Lower leg skin (tissue), 4 donors: ENCODE data around the gene SPOCK1. TPM values are rescaled to one million over a fixed set of nuclear protein-coding genes. Genes with fewer than 3 reads are reported as not detected.

ENCODE experiments used
- DNase-seq, 2 donors: peaks; one replicate each; pipeline ENCODE4 v3.0.0-alpha.2; 2019; ENCODE audit warnings: low spot score in 2 of 2
- H3K4me3 ChIP-seq: fragments of 200-600 bp; sonication (generic); 2 replicates; pipeline ENCODE4 v1.5.1; 2017; ENCODE audit warnings: mild to moderate bottlenecking, low read depth; ENCODE audit not compliant: poor library complexity, severe bottlenecking
- CTCF ChIP-seq, 3 donors: fragments of 450-650 bp; IDR thresholded peaks; one replicate each; pipeline ENCODE4 v1.5.1; 2016; ENCODE audit warnings: antibody characterized with exemption in 3 of 3, mild to moderate bottlenecking in 3 of 3, moderate library complexity in 2 of 3
- POLR2A ChIP-seq, 2 donors: fragments of 450-650 bp; IDR thresholded peaks; one replicate each; pipeline ENCODE4 v1.6.1; 2016 to 2017; ENCODE audit warnings: antibody characterized with exemption in 2 of 2, mild to moderate bottlenecking in 1 of 2, moderate library complexity in 1 of 2
- whole genome bisulfite sequencing, 2 donors: methylation state at CpG; one replicate each; pipeline ENCODE4 v1.1.5; 2018; 5-methylcytosine and 5-hydroxymethylcytosine counted together
- intact Hi-C: fragments of 100-400 bp; cut with DNase I; formaldehyde crosslinking; loops from one replicate; pipeline ENCODE4 v1.15.0; 2023; ENCODE audit warnings: low total_unique reads
- total RNA-seq, 4 donors: library from RNA; depleted of rRNA; stranded (reverse); fragments of >200 nt; gene quantifications; one replicate each; pipeline ENCODE4 v1.1.0, GENCODE V29; 2016

The SPOCK1 gene
- total RNA-seq, 4 donors from 2014 or later = 7.9 to 21.5 (median 11.7) TPM

DNA sequence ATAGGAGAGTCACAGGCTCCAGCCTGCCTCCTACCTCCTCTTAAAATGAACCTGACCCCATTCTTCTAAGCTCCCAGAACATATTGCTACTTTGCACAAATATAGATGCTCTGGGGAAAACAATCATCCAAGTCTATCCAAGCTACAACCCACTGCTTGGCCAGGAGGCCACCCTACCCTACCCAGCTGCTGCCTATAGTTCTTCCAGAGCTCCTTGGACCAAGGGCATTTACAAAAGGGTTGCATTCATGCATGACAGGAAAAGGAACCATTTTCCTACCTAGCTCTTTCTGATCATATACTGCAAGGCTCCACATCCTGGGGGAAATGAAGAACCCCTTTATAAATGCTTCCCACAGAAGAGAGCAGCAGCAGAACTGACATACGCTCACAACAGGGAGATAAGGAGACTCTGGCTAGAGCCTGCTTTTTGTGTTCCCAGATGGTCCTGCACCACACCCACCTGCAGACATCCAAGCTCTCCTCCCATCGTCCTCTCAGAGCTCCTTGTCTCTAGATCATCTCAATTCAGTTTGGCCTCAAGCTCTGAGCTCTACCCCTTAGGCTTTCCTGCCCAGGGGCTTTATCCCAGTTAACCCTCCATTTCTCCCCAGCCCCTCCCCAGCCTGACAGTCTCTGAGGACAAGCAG lies 185.5 kb downstream of the SPOCK1 start:
- DNase-seq = no peak
- TF ChIP-seq CTCF (IDR thresholded peaks at IDR 0.05) (no peak), POLR2A (IDR thresholded peaks at IDR 0.05) (no peak)
- 63 to 66% methylated on average over 2 of the region's 2 CpGs for WGBS, 2 donors
- H3K4me3 ChIP-seq = no peak overlapping the region
- intact Hi-C loops = no loop called here

- no peak overlapping the region for H3K4me3 ChIP-seq
- 77 to 83% methylated on average over 2 of the region's 2 CpGs for WGBS, 2 donors
- no peak for DNase-seq
- intact Hi-C loops = no loop called here
- no peak for TF ChIP-seq POLR2A (IDR thresholded peaks at IDR 0.05)
- TF ChIP-seq CTCF (IDR thresholded peaks at IDR 0.05) = no peak
These were observed 187.1 kb downstream of the SPOCK1 start for GRCh38 chr5:137312011-137312410.

- no peak for DNase-seq
- TF ChIP-seq POLR2A (IDR thresholded peaks at IDR 0.05) (no peak), CTCF (IDR thresholded peaks at IDR 0.05) (no peak)
- 33 to 35% methylated on average over 5 of the region's 5 CpGs for WGBS, 2 donors
- no peak overlapping the region for H3K4me3 ChIP-seq
- intact Hi-C loops = no loop called here
These were observed 188.9 kb downstream of the SPOCK1 start for GRCh38 chr5:137310051-137310730.

GRCh38 chr5:137309290-137309689 lies 189.8 kb downstream of the SPOCK1 start:
- DNase-seq = no peak
- TF ChIP-seq POLR2A (IDR thresholded peaks at IDR 0.05) (no peak), CTCF (IDR thresholded peaks at IDR 0.05) (no peak)
- intact Hi-C loops = no loop called here
- H3K4me3 ChIP-seq = no peak overlapping the region
- WGBS, 2 donors = 83 to 96% methylated on average over 2 of the region's 2 CpGs

DNA sequence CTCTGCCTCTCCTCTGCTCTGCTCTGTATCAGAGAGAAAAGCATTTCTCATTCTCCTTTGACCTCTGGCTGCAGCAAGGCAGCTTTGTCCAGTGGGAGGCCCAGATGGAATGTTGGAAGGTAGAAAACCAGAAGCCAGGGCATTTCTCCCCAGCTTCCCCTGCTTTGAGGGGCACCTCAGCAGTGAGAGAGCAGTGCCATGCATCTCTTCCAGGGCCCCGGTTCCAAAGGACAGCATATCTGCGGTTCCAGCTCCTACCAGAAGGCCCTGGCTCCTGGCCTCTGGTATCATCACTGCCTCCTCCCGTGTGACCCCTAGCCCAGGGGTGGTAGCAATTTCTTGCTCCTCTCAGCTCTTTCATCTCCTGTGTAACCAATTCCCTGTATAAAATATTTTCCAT lies 190.8 kb downstream of the SPOCK1 start:
- no peak for DNase-seq
- WGBS, 2 donors = 90 to 92% methylated on average over 3 of the region's 3 CpGs
- TF ChIP-seq POLR2A (IDR thresholded peaks at IDR 0.05) (no peak), CTCF (IDR thresholded peaks at IDR 0.05) (no peak)
- intact Hi-C loops = no loop called here
- H3K4me3 ChIP-seq = no peak overlapping the region
